Uterus (tissue), 2 donors: Measurements from ENCODE around the gene COL27A1.
"Not testable (repeated sequence)": the region's sequence is repeated elsewhere in the genome, so short reads cannot be mapped to it uniquely, and the experiment has no call there.

Experiments used
- CTCF ChIP-seq, 4 experiments: fragments of 200-600 bp in 2 of 4; fragments of 450-650 bp in 2 of 4; sonication (generic) in 2 of 4; IDR thresholded peaks; one replicate each; pipeline ENCODE4 v1.5.1; 2016 to 2019; ENCODE audit warnings: antibody characterized with exemption in 4 of 4, mild to moderate bottlenecking in 2 of 4, moderate library complexity in 1 of 4
- POLR2A ChIP-seq, 2 donors: fragments of 450-650 bp; IDR thresholded peaks; one replicate each; pipeline ENCODE4 v1.6.1; 2016; ENCODE audit warnings: antibody characterized with exemption in 2 of 2, mild to moderate bottlenecking in 1 of 2, moderate library complexity in 1 of 2

- not testable (repeated sequence) for TF ChIP-seq CTCF, POLR2A (IDR thresholded peaks at IDR 0.05)
Observed at GRCh38 chr9:114332474-114333040, 177.2 kb downstream of the COL27A1 start.
